Measurements from ENCODE around the gene EFHB. TPM values are rescaled to one million over a fixed set of nuclear protein-coding genes. Genes with fewer than 3 reads are reported as not detected.

Gene EFHB
- total and polyA plus RNA-seq, 10 of the 15 experiments (the other 5 are each of a cell fraction or from before 2014, with no cell fraction given) = 0.12 to 0.95 (median 0.53) TPM; not detected in 3

- TF ChIP-seq EP300 (IDR thresholded peaks at IDR 0.05; ENCODE audit: borderline replicate concordance in 1 of 2, control insufficient read depth in 1 of 2, low read depth in 2 of 2, low read length in 2 of 2) = peak in 1 of 2 experiments; percentile 31; a peak in 1 of 4 replicates
- TF ChIP-seq KAT2A (conservative IDR thresholded peaks at IDR 0.05; ENCODE audit: control insufficient read depth, low read depth, low read length) = no peak
- TF ChIP-seq POLR2AphosphoS5 (IDR thresholded peaks at IDR 0.05; ENCODE audit: low read length) = peak; percentile 75
- 0 out of 2 replicates have a peak, but pooled peaks have one; percentile 35 for TF ChIP-seq RCOR1 (conservative IDR thresholded peaks at IDR 0.05; ENCODE audit: low read depth, low read length)
- TF ChIP-seq NR2F1 (conservative IDR thresholded peaks at IDR 0.05) = 0 out of 2 replicates have a peak, but pooled peaks have one; percentile 11
- peak; percentile 95 for TF ChIP-seq CREM (IDR thresholded peaks at IDR 0.05; ENCODE audit: low read depth)
- no peak for TF ChIP-seq JUND (IDR thresholded peaks at IDR 0.05; ENCODE audit: low read depth, low read length)
- no peak for TF ChIP-seq NR2C1 (IDR thresholded peaks at IDR 0.05)
- no peak for TF ChIP-seq CTCF (IDR thresholded peaks at IDR 0.05 in 2 of 3, conservative IDR thresholded peaks at IDR 0.05 in 1 of 3; ENCODE audit: control insufficient read depth in 2 of 3, extremely low read depth in 1 of 3, insufficient read depth in 1 of 3, low read depth in 3 of 3, low read length in 3 of 3)
- TF ChIP-seq ZZZ3 (IDR thresholded peaks at IDR 0.05; ENCODE audit: control insufficient read depth, insufficient read length, low read depth) = no peak
- no peak; the same call in 1 of the 2 replicates for TF ChIP-seq RELB (IDR thresholded peaks at IDR 0.05; ENCODE audit: low read depth)
- no peak for TF ChIP-seq CEBPZ (IDR thresholded peaks at IDR 0.05; ENCODE audit: low read depth, low read length)
- peak; percentile 94 for TF ChIP-seq YY1 (IDR thresholded peaks at IDR 0.05; ENCODE audit: low read depth, low read length)
- TF ChIP-seq SIX5 (IDR thresholded peaks at IDR 0.05; ENCODE audit: low read depth, low read length, severe bottlenecking) = peak; percentile 37
- no peak for TF ChIP-seq SMAD1 (IDR thresholded peaks at IDR 0.05; ENCODE audit: low read depth, partially characterized antibody)
- TF ChIP-seq CUX1 (IDR thresholded peaks at IDR 0.05; ENCODE audit: insufficient replicate concordance, low read depth, low read length) = no peak
Measured at GRCh38 chr3:19946832-19947548, 13.0 kb upstream of the EFHB start, which contains the start of gene RAB5A (continued).

Data from GM12878 (cell line).